KMS-11 (cell line): ENCODE results near the gene PDXDC1.
A peak's percentile ranks its signal among the peaks of the same experiment; 100 is the strongest.

ENCODE experiments used
- H2AFZ ChIP-seq: fragments of 200-600 bp; sonication (generic); 2 replicates; pipeline ENCODE4 v1.6.1; 2016; ENCODE audit warnings: antibody characterized with exemption, mixed run types, low read depth
- H3K27ac ChIP-seq: fragments of 200-600 bp; sonication (generic); 2 replicates; pipeline ENCODE4 v1.6.1; 2016; ENCODE audit warnings: mild to moderate bottlenecking, mixed run types
- H3K27me3 ChIP-seq: fragments of 200-600 bp; sonication (generic); 2 replicates; pipeline ENCODE4 v1.6.1; 2017; ENCODE audit warnings: mild to moderate bottlenecking, low read depth, mixed run types, moderate library complexity; ENCODE audit not compliant: insufficient read depth
- H3K36me3 ChIP-seq: fragments of 200-600 bp; sonication (generic); 2 replicates; pipeline ENCODE4 v1.6.1; 2017; ENCODE audit warnings: mild to moderate bottlenecking, mixed run types; ENCODE audit not compliant: insufficient read depth
- H3K4me1 ChIP-seq: fragments of 200-600 bp; sonication (generic); 2 replicates; pipeline ENCODE4 v1.6.1; 2016; ENCODE audit warnings: mild to moderate bottlenecking, low read depth, mixed run types; ENCODE audit not compliant: poor library complexity, severe bottlenecking
- H3K4me2 ChIP-seq: fragments of 200-600 bp; sonication (generic); 2 replicates; pipeline ENCODE4 v1.7.0; 2016; ENCODE audit warnings: mild to moderate bottlenecking, mixed run types
- H3K4me3 ChIP-seq: fragments of 200-600 bp; sonication (generic); IDR thresholded peaks from 2 replicates; pipeline ENCODE4 v1.6.1; 2017; ENCODE audit warnings: low read depth, low read length, mixed read lengths; ENCODE audit not compliant: insufficient read depth
- H3K79me2 ChIP-seq: fragments of 200-600 bp; sonication (generic); 2 replicates; pipeline ENCODE4 v1.6.1; 2016; ENCODE audit warnings: low read depth, mixed run types; ENCODE audit not compliant: insufficient read depth
- H3K9ac ChIP-seq: fragments of 200-600 bp; sonication (generic); 2 replicates; pipeline ENCODE4 v1.6.1; 2016; ENCODE audit warnings: mild to moderate bottlenecking, mixed run types
- H4K20me1 ChIP-seq: fragments of 200-600 bp; sonication (generic); 2 replicates; pipeline ENCODE4 v1.6.1; 2016; ENCODE audit warnings: mild to moderate bottlenecking, mixed run types; ENCODE audit not compliant: insufficient read depth
- TF ChIP-seq, protein P1 (sequence below): fragments of 200-600 bp; sonication (generic); conservative IDR thresholded peaks from 2 replicates; pipeline ENCODE4 v1.6.1; 2017; ENCODE audit warnings: low read depth, mild to moderate bottlenecking, antibody characterized with exemption, low read length, moderate library complexity, mixed read lengths

Gene PDXDC1

DNA sequence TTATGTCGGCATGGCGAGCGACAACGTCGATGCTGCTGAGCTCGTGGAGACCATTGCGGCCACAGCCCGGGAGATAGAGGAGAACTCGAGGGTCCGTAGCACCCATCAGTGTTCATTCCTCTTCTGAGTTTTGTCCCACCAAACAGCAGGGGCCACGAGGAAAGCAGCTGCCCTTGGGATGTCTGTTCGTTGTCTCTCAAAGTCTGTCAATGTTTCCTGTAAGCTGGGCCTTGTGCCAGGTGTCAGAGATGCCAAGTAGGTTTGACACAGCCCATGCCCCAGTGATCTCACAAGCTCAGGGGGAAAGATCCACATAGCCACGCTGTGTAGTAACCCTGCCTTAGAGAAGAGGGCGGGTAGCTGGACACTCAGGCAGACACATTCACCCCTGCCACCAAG, 58.5 kb downstream of the PDXDC1 start:
- Histone ChIP-seq H3K4me2 (peak overlapping the region; percentile 15; the same call in 1 of the 2 replicates), H3K4me3 (no peak overlapping the region), H3K4me1 (peaks cover 23% of the 10 kb centered on the region), H3K79me2 (no peaks in the 10 kb centered on the region), H3K27me3 (no peaks in the 10 kb centered on the region), H3K9ac (no peak overlapping the region), H3K27ac (no peak overlapping the region), H2AFZ (no peak overlapping the region), H3K36me3 (peaks cover 4% of the 10 kb centered on the region; the same call in 1 of the 2 replicates), H4K20me1 (no peaks in the 10 kb centered on the region)
- TF ChIP-seq, protein P1, sequence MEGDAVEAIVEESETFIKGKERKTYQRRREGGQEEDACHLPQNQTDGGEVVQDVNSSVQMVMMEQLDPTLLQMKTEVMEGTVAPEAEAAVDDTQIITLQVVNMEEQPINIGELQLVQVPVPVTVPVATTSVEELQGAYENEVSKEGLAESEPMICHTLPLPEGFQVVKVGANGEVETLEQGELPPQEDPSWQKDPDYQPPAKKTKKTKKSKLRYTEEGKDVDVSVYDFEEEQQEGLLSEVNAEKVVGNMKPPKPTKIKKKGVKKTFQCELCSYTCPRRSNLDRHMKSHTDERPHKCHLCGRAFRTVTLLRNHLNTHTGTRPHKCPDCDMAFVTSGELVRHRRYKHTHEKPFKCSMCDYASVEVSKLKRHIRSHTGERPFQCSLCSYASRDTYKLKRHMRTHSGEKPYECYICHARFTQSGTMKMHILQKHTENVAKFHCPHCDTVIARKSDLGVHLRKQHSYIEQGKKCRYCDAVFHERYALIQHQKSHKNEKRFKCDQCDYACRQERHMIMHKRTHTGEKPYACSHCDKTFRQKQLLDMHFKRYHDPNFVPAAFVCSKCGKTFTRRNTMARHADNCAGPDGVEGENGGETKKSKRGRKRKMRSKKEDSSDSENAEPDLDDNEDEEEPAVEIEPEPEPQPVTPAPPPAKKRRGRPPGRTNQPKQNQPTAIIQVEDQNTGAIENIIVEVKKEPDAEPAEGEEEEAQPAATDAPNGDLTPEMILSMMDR = no peak

DNA sequence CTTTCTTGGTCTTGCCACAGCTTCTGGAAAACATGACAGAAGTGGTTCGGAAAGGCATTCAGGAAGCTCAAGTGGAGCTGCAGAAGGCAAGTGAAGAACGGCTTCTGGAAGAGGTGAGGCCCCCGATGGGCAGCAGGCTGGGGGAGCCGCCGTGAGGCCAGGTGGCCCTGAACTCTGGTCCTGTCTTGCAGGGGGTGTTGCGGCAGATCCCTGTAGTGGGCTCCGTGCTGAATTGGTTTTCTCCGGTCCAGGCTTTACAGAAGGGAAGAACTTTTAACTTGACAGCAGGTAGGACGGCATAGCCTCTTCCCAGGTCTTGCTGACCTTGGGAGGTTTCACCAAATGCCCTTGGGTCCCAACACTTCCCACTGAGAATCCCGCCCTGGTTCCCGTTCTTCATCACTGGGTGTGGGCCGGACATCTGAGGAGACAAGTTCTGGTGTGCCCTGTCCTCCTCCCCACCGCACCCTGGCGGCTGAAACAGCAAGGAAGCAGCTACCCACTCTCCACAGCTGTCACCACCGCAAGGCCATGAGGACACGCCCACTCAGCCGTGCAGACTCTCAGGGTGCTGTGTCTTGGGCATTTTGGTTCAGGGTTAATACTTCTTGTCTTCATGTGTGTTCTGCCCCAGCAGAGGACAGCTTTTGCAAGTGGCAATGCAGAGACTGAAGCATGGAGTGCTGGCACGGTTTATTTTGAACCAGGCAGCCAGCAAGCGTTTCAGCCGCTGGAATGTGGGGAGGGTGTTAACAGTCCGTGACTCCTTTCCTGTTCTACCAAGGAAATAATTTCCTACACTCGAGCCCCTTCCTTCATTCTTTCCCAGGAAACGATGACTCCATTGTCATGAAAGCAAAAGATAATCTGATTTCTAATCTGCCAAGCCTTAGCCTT, 59.7 kb downstream of the PDXDC1 start:
- peaks cover 23% of the 10 kb centered on the region for H3K4me1 ChIP-seq
- no peaks in the 10 kb centered on the region for H4K20me1 ChIP-seq
- no peak overlapping the region for H3K9ac ChIP-seq
- peaks cover 4% of the 10 kb centered on the region; the same call in 1 of the 2 replicates for H3K36me3 ChIP-seq
- no peak overlapping the region for H3K4me3 ChIP-seq
- TF ChIP-seq, protein P1 = no peak
- H3K27ac ChIP-seq = no peak overlapping the region
- no peak overlapping the region for H3K4me2 ChIP-seq
- H3K27me3 ChIP-seq = no peaks in the 10 kb centered on the region
- no peaks in the 10 kb centered on the region for H3K79me2 ChIP-seq
- H2AFZ ChIP-seq = no peak overlapping the region

DNA sequence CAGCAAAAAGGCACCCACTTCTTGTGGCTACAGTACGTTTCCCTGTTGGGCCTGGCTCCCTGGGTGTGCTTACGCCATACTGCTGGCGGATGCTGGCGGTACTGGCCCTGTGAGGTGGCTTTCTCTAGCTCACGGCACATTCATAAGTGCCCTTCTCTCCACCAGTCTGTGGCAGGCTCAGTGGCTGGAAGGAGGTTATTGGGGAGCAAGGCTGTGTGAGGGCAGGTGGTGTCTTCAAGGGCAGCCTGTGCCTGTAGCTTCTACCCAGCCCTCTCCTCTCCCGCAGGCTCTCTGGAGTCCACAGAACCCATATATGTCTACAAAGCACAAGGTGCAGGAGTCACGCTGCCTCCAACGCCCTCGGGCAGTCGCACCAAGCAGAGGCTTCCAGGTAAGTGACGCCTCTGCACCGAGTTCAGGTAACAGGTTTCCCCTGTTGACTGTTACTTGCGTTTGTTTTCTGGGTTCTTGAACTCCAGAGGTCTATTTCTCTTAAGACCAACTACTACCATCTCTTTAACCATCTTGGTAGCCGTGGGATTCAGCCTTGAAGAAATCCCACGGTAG, 60.4 kb downstream of the PDXDC1 start:
- H3K4me1 ChIP-seq = peaks cover 23% of the 10 kb centered on the region
- no peak overlapping the region for H3K9ac ChIP-seq
- TF ChIP-seq, protein P1 = no peak
- H3K36me3 ChIP-seq = peaks cover 4% of the 10 kb centered on the region; the same call in 1 of the 2 replicates
- H3K4me3 ChIP-seq = no peak overlapping the region
- no peak overlapping the region for H2AFZ ChIP-seq
- no peak overlapping the region for H3K4me2 ChIP-seq
- no peaks in the 10 kb centered on the region for H3K27me3 ChIP-seq
- H3K27ac ChIP-seq = no peak overlapping the region
- H4K20me1 ChIP-seq = no peaks in the 10 kb centered on the region
- no peaks in the 10 kb centered on the region for H3K79me2 ChIP-seq

DNA sequence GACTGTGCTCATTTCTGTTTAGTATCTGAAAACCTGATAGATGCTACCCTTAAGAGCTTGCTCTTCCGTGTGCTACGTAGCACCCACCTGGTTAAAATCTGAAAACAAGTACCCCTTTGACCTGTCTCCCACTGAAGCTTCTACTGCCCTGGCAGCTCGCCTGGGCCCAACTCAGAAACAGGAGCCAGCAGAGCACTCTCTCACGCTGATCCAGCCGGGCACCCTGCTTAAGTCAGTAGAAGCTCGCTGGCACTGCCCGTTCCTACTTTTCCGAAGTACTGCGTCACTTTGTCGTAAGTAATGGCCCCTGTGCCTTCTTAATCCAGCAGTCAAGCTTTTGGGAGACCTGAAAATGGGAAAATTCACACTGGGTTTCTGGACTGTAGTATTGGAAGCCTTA, 62.2 kb downstream of the PDXDC1 start:
- H4K20me1 ChIP-seq = no peaks in the 10 kb centered on the region
- H3K27me3 ChIP-seq = no peaks in the 10 kb centered on the region
- no peak overlapping the region for H3K27ac ChIP-seq
- H3K4me3 ChIP-seq = no peak overlapping the region
- no peak overlapping the region for H3K9ac ChIP-seq
- H3K4me1 ChIP-seq = peaks cover 14% of the 10 kb centered on the region
- peaks cover 4% of the 10 kb centered on the region; the same call in 1 of the 2 replicates for H3K36me3 ChIP-seq
- H2AFZ ChIP-seq = no peak overlapping the region
- TF ChIP-seq, protein P1 = no peak
- H3K4me2 ChIP-seq = no peak overlapping the region
- H3K79me2 ChIP-seq = no peaks in the 10 kb centered on the region
